ENCODE data around the gene MBOAT1.
"Not testable (repeated sequence)": the region's sequence is repeated elsewhere in the genome, so short reads cannot be mapped to it uniquely, and the experiment has no call there.

MBOAT1 gene

DNA sequence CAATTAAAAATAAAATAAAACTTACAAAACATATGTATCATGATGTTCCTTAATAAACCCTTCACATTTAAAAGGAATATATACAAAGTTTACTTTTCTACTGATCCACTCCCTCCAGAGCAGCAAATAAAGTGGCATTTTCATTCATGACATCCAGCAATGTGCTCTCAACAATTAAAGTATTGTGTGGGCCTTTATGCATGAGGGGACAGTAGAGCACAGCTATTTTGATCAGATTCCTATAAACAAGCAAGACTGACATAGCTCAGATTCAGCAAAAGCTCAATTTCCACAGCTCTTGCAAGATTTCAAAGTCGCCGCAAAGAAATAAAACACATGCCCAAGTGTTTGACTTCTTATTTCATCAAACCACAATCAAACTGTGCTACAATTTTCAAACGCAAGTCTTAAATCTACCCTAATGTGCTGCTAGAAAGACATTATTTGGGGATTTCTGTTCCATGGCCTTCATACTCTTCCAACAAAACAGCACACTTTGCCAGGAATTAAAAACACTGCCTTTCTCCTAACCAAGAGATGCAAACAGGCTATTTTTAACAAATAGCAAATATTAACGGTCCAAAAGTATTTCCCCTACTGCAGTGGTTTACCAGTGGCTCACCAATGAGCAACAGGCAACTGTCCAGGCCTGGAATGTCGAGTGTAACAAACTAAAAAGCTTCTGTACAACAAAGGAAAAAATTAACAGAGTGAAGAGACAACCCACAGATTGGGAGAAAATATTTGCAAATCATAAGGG lies 52.3 kb downstream of the MBOAT1 start:
- ATAC-seq (ENCODE audit: low read depth) (no peak), DNase-seq (ENCODE audit: low spot score in 2 of 2) (no peak)
- Mint-ChIP-seq H3K9me3 (no peaks in the 10 kb centered on the region), H3K27ac (no peak overlapping the region), H3K36me3 (no peaks in the 10 kb centered on the region), H3K4me1 (no peaks in the 10 kb centered on the region), H3K27me3 (no peaks in the 10 kb centered on the region), H3K4me3 (no peak overlapping the region)

DNA sequence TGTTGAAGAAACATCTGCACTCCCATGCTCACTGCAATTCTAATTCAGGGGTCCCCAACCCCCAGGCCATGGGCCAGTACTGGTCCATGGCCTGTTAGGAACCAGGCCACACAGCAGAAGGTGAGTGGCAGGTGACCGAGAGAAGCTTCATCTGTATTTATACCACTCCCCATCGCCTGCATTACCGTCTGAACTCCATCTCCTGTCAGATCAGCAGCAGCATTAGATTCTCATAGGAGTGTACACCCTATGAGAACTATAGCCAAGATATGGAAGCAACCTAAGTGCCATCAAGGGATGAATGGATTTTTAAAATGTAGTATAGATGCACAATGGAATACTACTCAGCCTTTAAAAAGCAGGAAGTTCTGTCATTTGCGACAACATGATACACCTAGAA lies 53.2 kb downstream of the MBOAT1 start:
- Mint-ChIP-seq H3K27ac (no peak overlapping the region), H3K9me3 (no peaks in the 10 kb centered on the region), H3K4me3 (no peak overlapping the region), H3K27me3 (no peaks in the 10 kb centered on the region), H3K36me3 (no peaks in the 10 kb centered on the region), H3K4me1 (no peaks in the 10 kb centered on the region)
- no peak for DNase-seq (ENCODE audit: low spot score in 2 of 2)
- no peak for ATAC-seq (ENCODE audit: low read depth)

GRCh38 chr6:20158676-20159075 lies 53.6 kb downstream of the MBOAT1 start:
- Mint-ChIP-seq H3K4me1 (no peaks in the 10 kb centered on the region), H3K36me3 (no peaks in the 10 kb centered on the region), H3K27me3 (no peaks in the 10 kb centered on the region), H3K9me3 (no peaks in the 10 kb centered on the region), H3K27ac (no peak overlapping the region), H3K4me3 (no peak overlapping the region)
- DNase-seq (ENCODE audit: low spot score in 2 of 2) (no peak), ATAC-seq (ENCODE audit: low read depth) (no peak)

DNA sequence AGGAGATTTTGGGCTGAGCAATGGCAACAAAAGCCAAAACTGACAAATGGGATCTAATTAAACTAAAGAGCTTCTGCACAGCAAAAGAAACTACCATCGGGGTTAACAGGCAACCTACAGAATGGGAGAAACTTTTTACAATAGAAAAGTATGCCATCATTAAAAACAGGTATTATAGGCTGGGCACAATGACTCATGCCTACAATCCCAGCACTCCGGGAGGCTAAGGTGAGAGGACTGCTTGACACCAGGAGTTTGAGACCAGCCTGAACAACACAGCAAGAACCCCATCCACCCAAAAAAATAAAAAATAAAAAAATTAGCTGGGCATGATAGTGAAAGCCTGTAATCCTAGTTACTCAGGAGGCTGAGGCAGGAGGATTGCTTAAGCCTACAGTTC lies 55.4 kb downstream of the MBOAT1 start:
- peaks cover 2% of the 10 kb centered on the region for H3K36me3 Mint-ChIP-seq
- DNase-seq (ENCODE audit: low spot score in 2 of 2) (no peak), ATAC-seq (ENCODE audit: low read depth) (no peak)
- H3K4me1 Mint-ChIP-seq: no peaks in the 10 kb centered on the region
- H3K4me3 Mint-ChIP-seq: no peak overlapping the region
- peaks cover 1% of the 10 kb centered on the region for H3K9me3 Mint-ChIP-seq
- H3K27ac Mint-ChIP-seq: no peak overlapping the region
- no peaks in the 10 kb centered on the region for H3K27me3 Mint-ChIP-seq

DNA sequence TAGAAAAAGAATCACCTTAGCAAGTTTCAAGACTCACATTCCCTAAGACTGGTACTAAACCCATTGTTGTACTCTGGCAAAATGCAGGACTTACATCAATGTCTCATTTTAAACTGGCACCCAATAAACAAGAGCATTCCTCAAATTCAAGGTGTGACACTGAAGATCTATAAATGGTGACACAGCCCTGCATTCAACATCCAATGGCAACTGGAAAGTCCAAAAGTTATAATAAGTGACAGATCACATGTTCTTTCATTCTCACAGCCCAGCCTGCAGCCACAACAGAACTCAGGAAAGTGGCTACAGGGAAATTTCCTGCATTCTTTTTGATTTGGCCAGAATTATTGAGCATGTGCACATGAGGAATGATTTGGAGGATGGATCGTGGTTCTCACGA lies 57.5 kb downstream of the MBOAT1 start:
- DNase-seq (ENCODE audit: low spot score in 2 of 2) (no peak), ATAC-seq (ENCODE audit: low read depth) (no peak)
- no peaks in the 10 kb centered on the region for H3K4me1 Mint-ChIP-seq
- peaks cover 1% of the 10 kb centered on the region for H3K9me3 Mint-ChIP-seq
- peaks cover 10% of the 10 kb centered on the region for H3K36me3 Mint-ChIP-seq
- H3K4me3 Mint-ChIP-seq: no peak overlapping the region
- H3K27me3 Mint-ChIP-seq: no peaks in the 10 kb centered on the region
- no peak overlapping the region for H3K27ac Mint-ChIP-seq

GRCh38 chr6:20153194-20153593 lies 59.1 kb downstream of the MBOAT1 start:
- no peak for DNase-seq (ENCODE audit: low spot score in 2 of 2)

DNA sequence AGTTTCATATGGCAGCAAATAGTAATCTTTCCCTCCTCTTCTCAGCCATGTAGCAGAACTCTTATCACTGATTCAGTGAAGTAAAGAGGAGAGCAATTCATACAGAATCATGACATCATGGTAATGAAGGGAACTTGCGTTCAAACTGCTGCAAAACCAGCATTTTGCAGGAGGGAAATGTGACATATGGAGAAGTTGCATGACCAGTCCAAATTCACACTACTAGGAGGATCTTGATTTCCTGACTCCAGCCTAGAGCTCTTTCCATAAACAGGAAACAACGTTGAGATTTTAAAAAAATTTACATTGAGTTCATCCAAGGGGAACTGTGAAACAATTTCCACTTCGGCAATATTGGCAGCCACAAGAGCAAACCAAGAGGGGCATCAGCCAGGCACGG lies 63.8 kb downstream of the MBOAT1 start:
- peaks cover 4% of the 10 kb centered on the region for H3K9me3 Mint-ChIP-seq
- H3K4me3 Mint-ChIP-seq: no peak overlapping the region
- DNase-seq (ENCODE audit: low spot score in 2 of 2): no peak
- no peak overlapping the region for H3K27ac Mint-ChIP-seq
- no peaks in the 10 kb centered on the region for H3K27me3 Mint-ChIP-seq
- peaks cover 12% of the 10 kb centered on the region for H3K36me3 Mint-ChIP-seq
- no peak for ATAC-seq (ENCODE audit: low read depth)
- no peaks in the 10 kb centered on the region for H3K4me1 Mint-ChIP-seq

More at GRCh38 chr6:20153194-20153593, 59.1 kb downstream of the MBOAT1 start:
- ATAC-seq (ENCODE audit: low read depth): no peak
- H3K36me3 Mint-ChIP-seq: peaks cover 10% of the 10 kb centered on the region
- no peak overlapping the region for H3K27ac Mint-ChIP-seq
- H3K4me1 Mint-ChIP-seq: no peaks in the 10 kb centered on the region
- peaks cover 1% of the 10 kb centered on the region for H3K9me3 Mint-ChIP-seq
- H3K27me3 Mint-ChIP-seq: no peaks in the 10 kb centered on the region
- H3K4me3 Mint-ChIP-seq: no peak overlapping the region

DNA sequence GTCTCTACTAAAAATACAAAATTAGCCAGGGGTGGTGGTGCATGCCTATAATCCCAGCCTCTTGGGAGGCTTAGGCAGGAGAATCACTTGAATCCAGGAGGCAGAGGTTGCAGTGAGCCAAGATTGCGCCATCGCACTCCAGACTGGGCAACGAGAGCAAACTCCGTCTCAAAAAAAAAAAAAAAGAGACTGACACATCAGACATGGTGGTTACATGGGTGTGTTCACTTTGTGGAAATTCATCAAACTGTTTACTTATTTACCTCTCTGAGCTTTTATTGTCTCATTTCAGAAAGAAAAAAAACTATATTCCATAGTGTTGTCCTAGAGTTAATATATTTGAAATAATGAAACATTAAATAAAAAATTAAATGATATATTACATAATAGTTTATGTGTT lies 64.8 kb downstream of the MBOAT1 start:
- H3K4me1 Mint-ChIP-seq: no peaks in the 10 kb centered on the region

DNA sequence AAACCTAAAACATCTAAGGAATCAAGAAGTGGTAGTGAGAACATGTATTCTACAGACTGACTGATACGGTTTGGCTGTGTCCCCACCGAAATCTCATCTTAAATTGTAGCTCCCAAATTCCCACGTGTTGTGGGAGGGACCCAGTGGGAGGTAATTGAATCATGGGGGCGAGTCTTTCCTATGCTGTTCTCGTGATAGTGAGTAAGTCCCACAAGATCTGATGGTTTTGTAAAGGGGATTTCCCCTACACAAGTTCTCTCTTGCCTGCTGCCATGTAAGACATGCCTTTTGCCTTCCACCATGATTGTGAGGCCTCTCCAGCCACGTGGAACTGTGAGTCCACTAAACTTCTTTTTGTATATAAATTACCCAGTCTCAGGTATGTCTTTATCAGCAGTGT lies 65.4 kb downstream of the MBOAT1 start:
- not testable (repeated sequence) for H3K27me3 Mint-ChIP-seq; DNase-seq (ENCODE audit: low spot score in 2 of 2); H3K9me3 Mint-ChIP-seq; H3K4me1 Mint-ChIP-seq; ATAC-seq (ENCODE audit: low read depth); H3K27ac Mint-ChIP-seq; H3K4me3 Mint-ChIP-seq
- H3K36me3 Mint-ChIP-seq: peaks cover 11% of the 10 kb centered on the region

More for the DNA sequence above, 64.8 kb downstream of the MBOAT1 start:
- Mint-ChIP-seq H3K4me3 (no peak overlapping the region), H3K27me3 (no peaks in the 10 kb centered on the region), H3K9me3 (peaks cover 3% of the 10 kb centered on the region), H3K27ac (no peak overlapping the region), H3K36me3 (peaks cover 11% of the 10 kb centered on the region)
- ATAC-seq (ENCODE audit: low read depth): no peak
- no peak for DNase-seq (ENCODE audit: low spot score in 2 of 2)

- Mint-ChIP-seq H3K27ac (no peak overlapping the region), H3K4me1 (no peaks in the 10 kb centered on the region)
- no peak for DNase-seq (ENCODE audit: low spot score in 2 of 2)
Observed at GRCh38 chr6:20146291-20146690, 66.0 kb downstream of the MBOAT1 start.

GRCh38 chr6:20142866-20143265 lies 69.4 kb downstream of the MBOAT1 start:
- Mint-ChIP-seq H3K27ac (no peak overlapping the region), H3K36me3 (peaks cover 7% of the 10 kb centered on the region), H3K9me3 (peaks cover 4% of the 10 kb centered on the region), H3K27me3 (no peaks in the 10 kb centered on the region), H3K4me1 (no peaks in the 10 kb centered on the region), H3K4me3 (no peak overlapping the region)
- DNase-seq (ENCODE audit: low spot score in 2 of 2) (no peak), ATAC-seq (ENCODE audit: low read depth) (no peak)

More at GRCh38 chr6:20146291-20146690, 66.0 kb downstream of the MBOAT1 start:
- no peak for ATAC-seq (ENCODE audit: low read depth)
- H3K36me3 Mint-ChIP-seq: peaks cover 11% of the 10 kb centered on the region
- no peak overlapping the region for H3K4me3 Mint-ChIP-seq
- H3K9me3 Mint-ChIP-seq: peaks cover 3% of the 10 kb centered on the region
- no peaks in the 10 kb centered on the region for H3K27me3 Mint-ChIP-seq

GRCh38 chr6:20141931-20142330 lies 70.3 kb downstream of the MBOAT1 start:
- no peak overlapping the region for H3K27ac Mint-ChIP-seq
- ATAC-seq (ENCODE audit: low read depth): no peak
- H3K4me3 Mint-ChIP-seq: no peak overlapping the region
- H3K9me3 Mint-ChIP-seq: peaks cover 2% of the 10 kb centered on the region
- DNase-seq (ENCODE audit: low spot score in 2 of 2): no peak
- peaks cover 5% of the 10 kb centered on the region for H3K36me3 Mint-ChIP-seq
- no peaks in the 10 kb centered on the region for H3K27me3 Mint-ChIP-seq
- H3K4me1 Mint-ChIP-seq: no peaks in the 10 kb centered on the region

DNA sequence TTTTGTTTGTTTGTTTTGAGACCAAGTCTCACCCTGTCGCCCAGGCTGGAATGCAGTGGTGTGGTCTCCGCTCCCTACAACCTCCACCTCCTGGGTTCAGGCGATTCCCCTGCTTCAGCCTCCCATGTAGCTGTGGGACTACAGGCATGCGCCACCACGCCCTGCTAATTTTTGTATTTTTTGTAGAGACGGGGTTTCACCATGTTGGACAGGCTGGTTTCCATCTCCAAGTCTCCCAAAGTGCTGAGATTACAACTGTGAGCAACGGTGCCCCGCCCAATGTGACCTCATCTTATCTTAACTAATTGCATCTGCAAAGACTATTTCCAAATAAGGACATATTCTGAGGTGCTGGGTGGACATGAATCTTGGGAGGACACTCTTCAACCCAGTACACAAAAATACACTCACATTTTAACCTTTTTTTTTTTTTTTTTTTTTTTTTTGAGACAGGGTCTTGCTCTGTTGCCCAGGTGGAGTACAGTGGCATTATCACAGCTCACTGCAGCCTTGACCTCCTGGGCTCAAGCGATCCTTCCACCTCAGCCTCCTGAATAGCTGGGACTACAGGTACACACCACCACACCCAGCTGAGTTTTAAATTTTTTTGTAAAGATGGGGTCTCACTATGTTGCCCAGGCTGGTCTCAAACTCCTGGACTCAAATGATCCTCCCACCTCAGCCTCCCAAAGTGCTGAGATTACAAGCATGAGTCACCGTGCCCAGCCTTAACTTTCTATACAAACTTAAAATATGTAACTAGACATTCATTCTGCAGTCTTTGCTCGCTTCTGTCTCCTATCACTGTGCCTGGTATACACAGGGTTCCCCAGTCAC lies 72.9 kb downstream of the MBOAT1 start:
- not testable (repeated sequence) for ATAC-seq (ENCODE audit: low read depth); H3K9me3 Mint-ChIP-seq; H3K27ac Mint-ChIP-seq; DNase-seq (ENCODE audit: low spot score in 2 of 2); H3K27me3 Mint-ChIP-seq; H3K36me3 Mint-ChIP-seq; H3K4me3 Mint-ChIP-seq; H3K4me1 Mint-ChIP-seq

DNA sequence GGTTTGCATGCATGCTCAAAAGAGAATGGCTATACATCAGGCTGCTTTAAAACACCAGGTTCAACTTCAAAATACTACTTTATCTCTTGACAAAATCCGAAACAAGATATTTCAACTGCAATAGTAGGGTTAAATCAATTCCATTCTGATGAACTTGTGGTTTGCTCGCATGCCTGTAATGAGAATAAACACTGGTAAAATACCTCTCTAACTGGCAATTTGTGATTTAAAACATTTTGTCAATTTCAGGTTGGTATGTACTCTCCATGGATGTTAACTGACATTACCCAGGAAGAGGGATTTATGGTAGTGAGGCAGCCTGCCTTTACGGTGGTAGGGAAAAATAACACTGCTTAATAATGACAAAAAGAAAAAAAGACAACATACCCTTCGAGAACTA lies 74.4 kb downstream of the MBOAT1 start:
- Mint-ChIP-seq H3K4me3 (no peak overlapping the region), H3K9me3 (peaks cover 3% of the 10 kb centered on the region), H3K4me1 (no peaks in the 10 kb centered on the region), H3K36me3 (peaks cover 6% of the 10 kb centered on the region), H3K27me3 (no peaks in the 10 kb centered on the region), H3K27ac (no peak overlapping the region)
- DNase-seq (ENCODE audit: low spot score in 2 of 2): no peak
- ATAC-seq (ENCODE audit: low read depth): no peak
